ENCODE data around the gene RAB10. TPM values are rescaled to one million over a fixed set of nuclear protein-coding genes. Genes with fewer than 3 reads are reported as not detected.

RAB10 gene
- total and polyA plus RNA-seq, 2 of the 13 experiments (the other 11 are each of a cell fraction or from before 2014, with no cell fraction given) = 48.2 to 120 TPM

DNA sequence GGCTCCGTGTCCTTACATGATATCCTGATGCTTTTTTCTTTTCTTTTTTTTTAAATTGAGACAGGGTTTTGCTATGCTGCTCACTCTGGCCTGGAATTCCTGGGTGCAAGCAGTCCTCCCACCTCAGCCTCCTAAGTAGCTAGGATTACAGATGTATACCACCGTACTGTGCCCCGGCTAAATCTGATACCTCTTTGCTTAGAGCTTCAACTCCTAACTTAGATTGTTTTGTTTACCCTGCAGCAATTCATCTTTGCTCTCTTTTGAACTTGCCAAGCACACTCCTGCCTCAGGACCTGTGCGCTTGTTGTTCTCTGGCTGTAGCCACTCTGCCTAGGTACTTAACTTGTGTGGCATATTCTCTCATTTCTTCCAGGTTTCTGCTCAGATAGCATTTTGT lies 24.5 kb downstream of the RAB10 start (continued):
- TF ChIP-seq ZFP91 (CRISPR knock-in tag; IDR thresholded peaks at IDR 0.05; ENCODE audit: borderline replicate concordance) (no peak), CHD2 (IDR thresholded peaks at IDR 0.05; ENCODE audit: low read depth, low read length) (no peak), SMAD1 (CRISPR knock-in tag; IDR thresholded peaks at IDR 0.05; ENCODE audit: borderline replicate concordance, low read depth) (no peak), ZMYM4 (CRISPR knock-in tag; IDR thresholded peaks at IDR 0.05) (no peak), SNAI1 (CRISPR knock-in tag; IDR thresholded peaks at IDR 0.05; ENCODE audit: borderline replicate concordance) (no peak), NPAS2 (CRISPR knock-in tag; IDR thresholded peaks at IDR 0.05; ENCODE audit: borderline replicate concordance) (no peak), SPEN (CRISPR knock-in tag; IDR thresholded peaks at IDR 0.05; ENCODE audit: low read depth) (no peak), ZNF33B (CRISPR knock-in tag; IDR thresholded peaks at IDR 0.05) (no peak), MTF2 (CRISPR knock-in tag; IDR thresholded peaks at IDR 0.05; ENCODE audit: borderline replicate concordance) (no peak), HDAC6 (IDR thresholded peaks at IDR 0.05; ENCODE audit: low read depth, low read length) (no peak), ZNF292 (CRISPR knock-in tag; IDR thresholded peaks at IDR 0.05; ENCODE audit: borderline replicate concordance, low read depth) (no peak), ZNF431 (CRISPR knock-in tag; IDR thresholded peaks at IDR 0.05; ENCODE audit: borderline replicate concordance, low read depth) (no peak; the same call in 1 of the 2 replicates), KMT2B (CRISPR knock-in tag; IDR thresholded peaks at IDR 0.05) (no peak), ZNF160 (CRISPR knock-in tag; IDR thresholded peaks at IDR 0.05) (no peak), ZNF781 (CRISPR knock-in tag; IDR thresholded peaks at IDR 0.05; ENCODE audit: borderline replicate concordance, not compliant biosample characterization) (no peak), ZNF878 (CRISPR knock-in tag; IDR thresholded peaks at IDR 0.05) (no peak), ZSCAN12 (CRISPR knock-in tag; IDR thresholded peaks at IDR 0.05) (no peak), PTBP1 (IDR thresholded peaks at IDR 0.05; ENCODE audit: low read depth, low read length, poor library complexity, severe bottlenecking) (no peak), ZNF441 (CRISPR knock-in tag; IDR thresholded peaks at IDR 0.05; ENCODE audit: borderline replicate concordance) (no peak), ZNF446 (CRISPR knock-in tag; IDR thresholded peaks at IDR 0.05) (no peak), ZNF619 (CRISPR knock-in tag; IDR thresholded peaks at IDR 0.05) (no peak), ZNF550 (CRISPR knock-in tag; IDR thresholded peaks at IDR 0.05; ENCODE audit: borderline replicate concordance) (no peak), HDAC1 (CRISPR knock-in tag; IDR thresholded peaks at IDR 0.05) (0 out of 2 replicates have a peak, but pooled peaks have one; percentile 18), THYN1 (CRISPR knock-in tag; IDR thresholded peaks at IDR 0.05; ENCODE audit: borderline replicate concordance, low read depth) (no peak), IRX3 (CRISPR knock-in tag; IDR thresholded peaks at IDR 0.05; ENCODE audit: borderline replicate concordance, low read depth) (no peak), ZNF724P (CRISPR knock-in tag; IDR thresholded peaks at IDR 0.05; ENCODE audit: borderline replicate concordance) (no peak), FLYWCH1 (CRISPR knock-in tag; IDR thresholded peaks at IDR 0.05) (no peak), HHEX (CRISPR knock-in tag; IDR thresholded peaks at IDR 0.05) (no peak; the same call in 1 of the 2 replicates), ZBTB7B (CRISPR knock-in tag; IDR thresholded peaks at IDR 0.05) (no peak), NR2F2 (IDR thresholded peaks at IDR 0.05; ENCODE audit: borderline replicate concordance, low read depth) (no peak)
- TF ChIP-seq, protein P1, sequence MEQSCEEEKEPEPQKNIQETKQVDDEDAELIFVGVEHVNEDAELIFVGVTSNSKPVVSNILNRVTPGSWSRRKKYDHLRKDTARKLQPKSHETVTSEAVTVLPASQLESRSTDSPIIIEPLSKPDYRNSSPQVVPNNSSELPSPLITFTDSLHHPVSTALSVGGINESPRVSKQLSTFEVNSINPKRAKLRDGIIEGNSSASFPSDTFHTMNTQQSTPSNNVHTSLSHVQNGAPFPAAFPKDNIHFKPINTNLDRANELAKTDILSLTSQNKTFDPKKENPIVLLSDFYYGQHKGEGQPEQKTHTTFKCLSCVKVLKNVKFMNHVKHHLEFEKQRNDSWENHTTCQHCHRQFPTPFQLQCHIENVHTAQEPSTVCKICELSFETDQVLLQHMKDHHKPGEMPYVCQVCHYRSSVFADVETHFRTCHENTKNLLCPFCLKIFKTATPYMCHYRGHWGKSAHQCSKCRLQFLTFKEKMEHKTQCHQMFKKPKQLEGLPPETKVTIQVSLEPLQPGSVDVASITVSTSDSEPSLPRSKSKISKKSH (CRISPR knock-in tag; IDR thresholded peaks at IDR 0.05; ENCODE audit: borderline replicate concordance) = no peak

Data from HepG2 (cell line).